Activated CD4-positive, alpha-beta T cell treated with anti-CD3 and anti-CD28 coated beads, Interleukin-2, amount 10 ng/mL, durations not matched to agents 7 days and 5 days (primary cell): ENCODE measurements around the gene SLC22A3. TPM values are rescaled to one million over a fixed set of nuclear protein-coding genes. Genes with fewer than 3 reads are reported as not detected.
A peak's percentile ranks its signal among the peaks of the same experiment; 100 is the strongest.
"Not testable (repeated sequence)": the region's sequence is repeated elsewhere in the genome, so short reads cannot be mapped to it uniquely, and the experiment has no call there.

Source experiments
- CTCF ChIA-PET: fragments of 350-600 bp; sonication (Branson Sonifier 250); formaldehyde crosslinking; loops from one replicate; lab custom pipeline; 2021; ENCODE audit warnings: antibody characterized with exemption; lab: Charles Lee
- POLR2A ChIA-PET: fragments of 350-600 bp; sonication (Branson Sonifier 250); formaldehyde crosslinking; loops from one replicate; lab custom pipeline; 2021; ENCODE audit warnings: antibody characterized with exemption; lab: Charles Lee
- DNase-seq: peaks from one replicate; pipeline ENCODE4 v3.0.0-alpha.2; 2020
- H3K27ac Mint-ChIP-seq: one replicate; pipeline ENCODE4 v1.8.0; 2021; ENCODE audit warnings: mild to moderate bottlenecking, moderate library complexity, mixed read lengths
- H3K27me3 Mint-ChIP-seq: one replicate; pipeline ENCODE4 v1.8.0; 2021; ENCODE audit warnings: mixed read lengths
- H3K36me3 Mint-ChIP-seq: one replicate; pipeline ENCODE4 v1.8.0; 2021; ENCODE audit warnings: low read depth, mixed read lengths
- H3K4me1 Mint-ChIP-seq: one replicate; pipeline ENCODE4 v1.8.0; 2021; ENCODE audit warnings: mixed read lengths
- H3K4me3 Mint-ChIP-seq: one replicate; pipeline ENCODE4 v1.8.0; 2021; ENCODE audit warnings: mild to moderate bottlenecking, moderate library complexity, mixed read lengths
- H3K9me3 Mint-ChIP-seq: one replicate; pipeline ENCODE4 v1.8.0; 2021; ENCODE audit warnings: mixed read lengths
- total RNA-seq, 2 experiments: library from RNA; stranded (reverse); gene quantifications; one replicate each; pipeline ENCODE4 v1.2.3, GENCODE V29; 2021

Gene SLC22A3
- total RNA-seq, 2 experiments from 2014 or later, result not detected

DNA sequence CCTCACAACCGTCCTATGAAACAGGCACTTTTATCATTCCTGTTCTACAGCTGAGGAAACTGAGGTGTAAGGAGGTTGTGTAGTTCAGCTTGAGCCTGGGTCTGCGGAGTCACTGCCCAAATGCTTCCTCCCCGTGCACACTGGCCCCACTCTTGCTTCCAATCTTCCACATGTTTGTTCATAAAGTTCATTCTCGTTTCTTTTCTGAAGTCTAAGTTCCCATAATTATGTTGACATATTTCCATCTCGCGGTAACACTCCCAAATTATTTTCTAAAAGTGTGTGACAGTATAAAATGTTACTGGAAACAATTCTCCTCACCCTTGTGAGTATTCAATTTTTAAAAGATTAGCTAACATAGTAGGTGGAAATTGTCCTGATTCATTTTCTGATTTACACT, 106.9 kb downstream of the SLC22A3 start:
- Mint-ChIP-seq H3K27me3 (peaks cover 50% of the 10 kb centered on the region), H3K9me3 (peaks cover under 1% of the 10 kb centered on the region), H3K27ac (no peak overlapping the region), H3K36me3 (peaks cover 5% of the 10 kb centered on the region), H3K4me1 (peaks cover 31% of the 10 kb centered on the region), H3K4me3 (no peak overlapping the region)
- CTCF ChIA-PET, result interaction anchor here (0.6 to 1.5 kb wide), 7 partner anchors 10 to 317 kb away, joined by 3 to 8 read pairs (median 4); no protein-coding TSS in a partner anchor
- POLR2A ChIA-PET, result no interaction called here
- no peak for DNase-seq

GRCh38 chr6:160455541-160456213, 107.5 kb downstream of the SLC22A3 start:
- Mint-ChIP-seq H3K27me3 (peaks cover 52% of the 10 kb centered on the region), H3K27ac (no peak overlapping the region), H3K4me3 (no peak overlapping the region), H3K9me3 (peaks cover 3% of the 10 kb centered on the region), H3K4me1 (peaks cover 37% of the 10 kb centered on the region), H3K36me3 (peaks cover 10% of the 10 kb centered on the region)
- ChIA-PET POLR2A (no interaction called here), CTCF (interaction anchor here (0.6 to 1.5 kb wide), 9 partner anchors 9 to 318 kb away, joined by 3 to 8 read pairs (median 4); no protein-coding TSS in a partner anchor)
- DNase-seq, result peak; percentile 72

- no peak overlapping the region for H3K4me3 Mint-ChIP-seq
- peaks cover 14% of the 10 kb centered on the region for H3K36me3 Mint-ChIP-seq
- CTCF ChIA-PET, result interaction anchor here (0.8 to 1.5 kb wide), 3 partner anchors 51 to 313 kb away, joined by 3 to 8 read pairs (median 3); no protein-coding TSS in a partner anchor
- DNase-seq, result no peak
- POLR2A ChIA-PET, result no interaction called here
- H3K27me3 Mint-ChIP-seq, result peaks cover 52% of the 10 kb centered on the region
- no peak overlapping the region for H3K27ac Mint-ChIP-seq
- H3K9me3 Mint-ChIP-seq, result peaks cover 3% of the 10 kb centered on the region
- H3K4me1 Mint-ChIP-seq, result peaks cover 42% of the 10 kb centered on the region
Measured at GRCh38 chr6:160456214-160456546, 108.0 kb downstream of the SLC22A3 start.

- peaks cover 57% of the 10 kb centered on the region for H3K4me1 Mint-ChIP-seq
- ChIA-PET POLR2A (no interaction called here), CTCF (no interaction called here)
- H3K27ac Mint-ChIP-seq, result no peak overlapping the region
- H3K4me3 Mint-ChIP-seq, result no peak overlapping the region
- H3K9me3 Mint-ChIP-seq, result peaks cover 5% of the 10 kb centered on the region
- peaks cover 22% of the 10 kb centered on the region for H3K36me3 Mint-ChIP-seq
- H3K27me3 Mint-ChIP-seq, result peaks cover 49% of the 10 kb centered on the region
- no peak for DNase-seq
Measured at GRCh38 chr6:160457823-160458222, 109.6 kb downstream of the SLC22A3 start.

- H3K36me3 Mint-ChIP-seq, result peaks cover 45% of the 10 kb centered on the region
- H3K27me3 Mint-ChIP-seq, result peaks cover 53% of the 10 kb centered on the region
- peak; percentile 14 for DNase-seq
- H3K27ac Mint-ChIP-seq, result peak overlapping the region; percentile 84
- peaks cover 18% of the 10 kb centered on the region for H3K9me3 Mint-ChIP-seq
- peaks cover 68% of the 10 kb centered on the region for H3K4me1 Mint-ChIP-seq
- CTCF ChIA-PET, result interaction anchor here (1.0 to 2.2 kb wide), 2 partner anchors 72 to 73 kb away, joined by 3 to 8 read pairs; no protein-coding TSS in a partner anchor
- POLR2A ChIA-PET, result no interaction called here
- H3K4me3 Mint-ChIP-seq, result peak overlapping the region; percentile 0
Measured at GRCh38 chr6:160461641-160462040, 113.5 kb downstream of the SLC22A3 start.

DNA sequence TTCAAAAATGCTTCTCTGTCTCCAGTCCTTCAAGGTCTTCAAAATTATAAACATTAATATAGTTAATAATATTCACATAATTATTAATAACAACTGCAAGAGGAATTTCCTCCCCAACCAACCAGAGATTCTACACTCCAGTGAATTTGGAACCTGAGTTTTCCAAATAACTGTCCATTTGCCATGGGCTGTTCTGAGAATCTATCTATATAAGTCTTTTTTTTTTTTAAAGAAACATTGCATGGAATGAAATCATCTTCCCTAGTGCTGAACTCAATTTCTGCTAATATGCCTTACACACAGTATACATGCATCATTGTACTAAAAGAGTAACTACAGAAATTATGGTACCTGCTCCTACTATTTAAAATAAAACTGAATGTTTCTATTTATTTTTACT, 113.9 kb downstream of the SLC22A3 start:
- DNase-seq, result no peak
- peaks cover 70% of the 10 kb centered on the region for H3K4me1 Mint-ChIP-seq
- peak overlapping the region; percentile 84 for H3K27ac Mint-ChIP-seq
- H3K9me3 Mint-ChIP-seq, result peaks cover 20% of the 10 kb centered on the region
- H3K4me3 Mint-ChIP-seq, result peak overlapping the region; percentile 0
- ChIA-PET CTCF (interaction anchor here (1.0 to 2.2 kb wide), 3 partner anchors 58 to 323 kb away, joined by 3 to 8 read pairs (median 8); no protein-coding TSS in a partner anchor), POLR2A (no interaction called here)
- H3K27me3 Mint-ChIP-seq, result peaks cover 57% of the 10 kb centered on the region
- peaks cover 46% of the 10 kb centered on the region for H3K36me3 Mint-ChIP-seq

- Mint-ChIP-seq H3K36me3 (peaks cover 46% of the 10 kb centered on the region), H3K27me3 (peaks cover 54% of the 10 kb centered on the region), H3K4me1 (peaks cover 65% of the 10 kb centered on the region), H3K27ac (peak overlapping the region; percentile 32), H3K4me3 (peak overlapping the region; percentile 4), H3K9me3 (peaks cover 20% of the 10 kb centered on the region)
- peak; percentile 86 for DNase-seq
- POLR2A ChIA-PET, result no interaction called here
- CTCF ChIA-PET, result interaction anchor here (1.0 to 2.2 kb wide), 3 partner anchors 58 to 324 kb away, joined by 3 to 8 read pairs (median 8); no protein-coding TSS in a partner anchor
Measured at GRCh38 chr6:160462551-160463109, 114.5 kb downstream of the SLC22A3 start.

GRCh38 chr6:160464744-160465143, 116.6 kb downstream of the SLC22A3 start:
- peaks cover 55% of the 10 kb centered on the region for H3K27me3 Mint-ChIP-seq
- H3K4me1 Mint-ChIP-seq, result peaks cover 46% of the 10 kb centered on the region
- DNase-seq, result no peak
- peaks cover 45% of the 10 kb centered on the region for H3K36me3 Mint-ChIP-seq
- H3K9me3 Mint-ChIP-seq, result peaks cover 20% of the 10 kb centered on the region
- ChIA-PET POLR2A (no interaction called here), CTCF (interaction anchor here (1.1 kb wide), 2 partner anchors 9 to 449 kb away, joined by 3 to 4 read pairs; no protein-coding TSS in a partner anchor)
- no peak overlapping the region for H3K27ac Mint-ChIP-seq
- H3K4me3 Mint-ChIP-seq, result no peak overlapping the region

- peaks cover 27% of the 10 kb centered on the region for H3K36me3 Mint-ChIP-seq
- DNase-seq, POLR2A ChIA-PET, CTCF ChIA-PET, H3K4me3 Mint-ChIP-seq, H3K27ac Mint-ChIP-seq: not testable (repeated sequence)
- H3K9me3 Mint-ChIP-seq, result peaks cover 17% of the 10 kb centered on the region
- peaks cover 56% of the 10 kb centered on the region for H3K27me3 Mint-ChIP-seq
- peaks cover 31% of the 10 kb centered on the region for H3K4me1 Mint-ChIP-seq
Measured at GRCh38 chr6:160467261-160467871, 119.2 kb downstream of the SLC22A3 start.

GRCh38 chr6:160469153-160469552, 121.0 kb downstream of the SLC22A3 start:
- peaks cover 7% of the 10 kb centered on the region for H3K9me3 Mint-ChIP-seq
- no peak for DNase-seq
- H3K27ac Mint-ChIP-seq, result no peak overlapping the region
- POLR2A ChIA-PET, result no interaction called here
- no peak overlapping the region for H3K4me3 Mint-ChIP-seq
- CTCF ChIA-PET, result no interaction called here
- peaks cover 18% of the 10 kb centered on the region for H3K4me1 Mint-ChIP-seq
- peaks cover 20% of the 10 kb centered on the region for H3K36me3 Mint-ChIP-seq
- peaks cover 57% of the 10 kb centered on the region for H3K27me3 Mint-ChIP-seq

- Mint-ChIP-seq H3K9me3 (peaks cover 12% of the 10 kb centered on the region), H3K27me3 (peaks cover 25% of the 10 kb centered on the region)
- H3K36me3 Mint-ChIP-seq, CTCF ChIA-PET, H3K4me1 Mint-ChIP-seq, H3K4me3 Mint-ChIP-seq, H3K27ac Mint-ChIP-seq, DNase-seq, POLR2A ChIA-PET: not testable (repeated sequence)
Measured at GRCh38 chr6:160476056-160476455, 127.9 kb downstream of the SLC22A3 start.

- H3K4me3 Mint-ChIP-seq, H3K4me1 Mint-ChIP-seq, H3K36me3 Mint-ChIP-seq, H3K27ac Mint-ChIP-seq, DNase-seq, CTCF ChIA-PET, POLR2A ChIA-PET: not testable (repeated sequence)
- H3K27me3 Mint-ChIP-seq, result peaks cover 22% of the 10 kb centered on the region
- peaks cover 21% of the 10 kb centered on the region for H3K9me3 Mint-ChIP-seq
Measured at GRCh38 chr6:160477072-160477471, 128.9 kb downstream of the SLC22A3 start.

DNA sequence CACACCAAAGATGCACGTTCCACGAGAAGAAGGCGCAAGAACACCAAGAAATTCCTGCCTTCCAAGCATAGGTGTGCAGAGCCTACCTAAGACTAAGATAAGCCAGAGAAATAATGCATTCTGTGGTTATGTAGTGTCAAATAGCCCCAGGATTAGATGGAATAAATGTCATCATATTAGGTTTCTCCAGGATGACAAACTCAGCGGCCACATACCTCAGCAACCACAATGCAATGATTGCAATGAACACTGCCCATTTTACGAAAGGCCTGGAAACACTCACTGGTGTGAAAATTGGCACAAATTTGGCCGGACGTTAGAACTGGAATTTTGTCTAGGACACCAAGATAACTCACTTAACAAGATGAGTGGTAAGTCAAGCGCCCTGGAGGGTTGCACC, 129.7 kb downstream of the SLC22A3 start:
- peaks cover 27% of the 10 kb centered on the region for H3K9me3 Mint-ChIP-seq
- ChIA-PET CTCF (no interaction called here), POLR2A (no interaction called here)
- no peak overlapping the region for H3K27ac Mint-ChIP-seq
- H3K4me1 Mint-ChIP-seq, result peaks cover 4% of the 10 kb centered on the region
- peaks cover 18% of the 10 kb centered on the region for H3K36me3 Mint-ChIP-seq
- H3K27me3 Mint-ChIP-seq, result peaks cover 20% of the 10 kb centered on the region
- no peak for DNase-seq
- H3K4me3 Mint-ChIP-seq, result no peak overlapping the region
